Endodermal cell (in vitro differentiated cells): ENCODE results near the gene MTCL1. TPM values are rescaled to one million over a fixed set of nuclear protein-coding genes. Genes with fewer than 3 reads are reported as not detected.

Source experiments
- DNase-seq: peaks from one replicate; pipeline ENCODE4 v3.0.0-alpha.2; 2017
- H3K27ac ChIP-seq: 2 replicates; pipeline ENCODE4 v1.5.1; 2013; ENCODE audit warnings: mild to moderate bottlenecking, low read depth, low read length, moderate library complexity
- H3K27me3 ChIP-seq: 2 replicates; pipeline ENCODE4 v1.6.1; 2013; ENCODE audit warnings: mild to moderate bottlenecking, low read length, moderate library complexity; ENCODE audit not compliant: insufficient read depth, control insufficient read depth, poor library complexity, severe bottlenecking
- H3K36me3 ChIP-seq: 2 replicates; pipeline ENCODE4 v1.7.0; 2013; ENCODE audit warnings: mild to moderate bottlenecking, low read length, moderate library complexity; ENCODE audit not compliant: control insufficient read depth, insufficient read depth
- H3K4me1 ChIP-seq: one replicate; pipeline ENCODE4 v1.7.0; 2013; ENCODE audit warnings: low read length; ENCODE audit not compliant: control insufficient read depth, insufficient read depth
- H3K4me3 ChIP-seq: 2 replicates; pipeline ENCODE4 v1.5.1; 2013; ENCODE audit warnings: mild to moderate bottlenecking, low read length, moderate library complexity
- H3K9ac ChIP-seq: 2 replicates; pipeline ENCODE4 v1.6.1; 2013; ENCODE audit warnings: mild to moderate bottlenecking, low read length, moderate library complexity; ENCODE audit not compliant: poor library complexity, severe bottlenecking; ENCODE audit errors: extremely low read depth
- H3K9me3 ChIP-seq: 2 replicates; pipeline ENCODE4 v1.6.1; 2013; ENCODE audit warnings: mild to moderate bottlenecking, low read length, moderate library complexity; ENCODE audit not compliant: control insufficient read depth
- H3K27ac Mint-ChIP-seq: 2 replicates; pipeline ENCODE4 v1.8.0; 2020; ENCODE audit warnings: mixed read lengths
- H3K27me3 Mint-ChIP-seq: 2 replicates; pipeline ENCODE4 v1.8.0; 2021; ENCODE audit warnings: mild to moderate bottlenecking, mixed read lengths; ENCODE audit not compliant: insufficient read depth
- H3K36me3 Mint-ChIP-seq: 2 replicates; pipeline ENCODE4 v1.8.0; 2020; ENCODE audit warnings: low read depth, mixed read lengths
- H3K4me1 Mint-ChIP-seq: 2 replicates; pipeline ENCODE4 v1.8.0; 2020; ENCODE audit warnings: mixed read lengths
- H3K4me3 Mint-ChIP-seq: 2 replicates; pipeline ENCODE4 v1.8.0; 2020; ENCODE audit warnings: mild to moderate bottlenecking, moderate library complexity, mixed read lengths
- H3K9me3 Mint-ChIP-seq: 2 replicates; pipeline ENCODE4 v1.8.0; 2020; ENCODE audit warnings: mild to moderate bottlenecking, mixed read lengths
- CTCF ChIP-seq: fragments of 200-600 bp; sonication (generic); conservative IDR thresholded peaks from 2 replicates; pipeline ENCODE4 v1.5.0; 2021; ENCODE audit warnings: antibody characterized with exemption, mild to moderate bottlenecking
- WGBS, 2 experiments: methylation state at CpG; one replicate each; pipeline versions ENCODE4 v1.1.5 to v1.1.7; 2013; ENCODE audit warnings: missing lambda C conversion rate in 2 of 2, mixed read lengths in 1 of 2; ENCODE audit not compliant: insufficient coverage in 1 of 2, insufficient read length in 1 of 2; 5-methylcytosine and 5-hydroxymethylcytosine counted together
- total RNA-seq, 2 donors: library from RNA; stranded (reverse); fragmentation: NEBNext Ultra II Directional in 1 of 2; extraction: Animal tissue kit (Norgen Biotek cat#: 25700) in 1 of 2; gene quantifications; 2 replicates in 1 of 2; 3 replicates in 1 of 2; pipeline ENCODE4 v1.2.1, GENCODE V29; 2021

The MTCL1 gene
- total RNA-seq, 2 donors from 2014 or later = 15.0 to 26.0 TPM

- Mint-ChIP-seq H3K27me3 (peaks cover 9% of the 10 kb centered on the region), H3K9me3 (no peaks in the 10 kb centered on the region), H3K4me3 (no peak overlapping the region), H3K27ac (no peak overlapping the region), H3K36me3 (no peaks in the 10 kb centered on the region), H3K4me1 (peaks cover 9% of the 10 kb centered on the region)
- Histone ChIP-seq H3K4me3 (no peak overlapping the region), H3K27ac (no peak overlapping the region), H3K4me1 (peaks cover 4% of the 10 kb centered on the region), H3K9ac (no peak overlapping the region), H3K36me3 (no peaks in the 10 kb centered on the region), H3K27me3 (no peaks in the 10 kb centered on the region), H3K9me3 (no peaks in the 10 kb centered on the region)
- DNase-seq = no peak
- no peak for TF ChIP-seq CTCF
- 88 to 100% methylated on average over 2 to 3 of the region's 3 CpGs for WGBS, 2 experiments
These were observed 37.5 kb upstream of the MTCL1 start for GRCh38 chr18:8667846-8668245.

GRCh38 chr18:8668381-8668780 lies 37.0 kb upstream of the MTCL1 start:
- Histone ChIP-seq H3K27ac (no peak overlapping the region), H3K27me3 (no peaks in the 10 kb centered on the region), H3K9ac (no peak overlapping the region), H3K36me3 (no peaks in the 10 kb centered on the region), H3K4me1 (no peaks in the 10 kb centered on the region), H3K9me3 (peaks cover under 1% of the 10 kb centered on the region), H3K4me3 (no peak overlapping the region)
- Mint-ChIP-seq H3K9me3 (peaks cover under 1% of the 10 kb centered on the region), H3K27ac (no peak overlapping the region), H3K27me3 (peaks cover 8% of the 10 kb centered on the region), H3K4me1 (peaks cover 3% of the 10 kb centered on the region), H3K36me3 (no peaks in the 10 kb centered on the region), H3K4me3 (no peak overlapping the region)
- DNase-seq = no peak
- TF ChIP-seq CTCF = no peak

GRCh38 chr18:8669571-8669970 lies 35.8 kb upstream of the MTCL1 start:
- H3K36me3 Mint-ChIP-seq = no peaks in the 10 kb centered on the region
- DNase-seq = no peak
- Histone ChIP-seq H3K36me3 (no peaks in the 10 kb centered on the region), H3K27me3 (no peaks in the 10 kb centered on the region), H3K9ac (no peak overlapping the region), H3K9me3 (peaks cover 10% of the 10 kb centered on the region), H3K4me3 (no peak overlapping the region), H3K4me1 (no peaks in the 10 kb centered on the region), H3K27ac (no peak overlapping the region)
- peaks cover 5% of the 10 kb centered on the region for H3K27me3 Mint-ChIP-seq
- H3K27ac Mint-ChIP-seq = no peak overlapping the region
- no peak for TF ChIP-seq CTCF
- 77 to 80% methylated on average over 3 to 4 of the region's 4 CpGs for WGBS, 2 experiments
- H3K4me1 Mint-ChIP-seq = no peaks in the 10 kb centered on the region
- no peak overlapping the region for H3K4me3 Mint-ChIP-seq
- H3K9me3 Mint-ChIP-seq = peaks cover 7% of the 10 kb centered on the region
